Sigmoid colon (tissue), 4 donors: ENCODE results near the gene SIPA1L3.

Experiments used
- CTCF ChIP-seq, 4 experiments: fragments of 450-650 bp in 3 of 4; fragments of 200-600 bp in 1 of 4; IDR thresholded peaks; one replicate each; pipeline ENCODE4 v1.5.1; 2016 to 2019; ENCODE audit warnings: antibody characterized with exemption in 4 of 4, mild to moderate bottlenecking in 3 of 4, moderate library complexity in 2 of 4
- POLR2A ChIP-seq, 2 donors: fragments of 450-650 bp; IDR thresholded peaks; one replicate each; pipeline ENCODE4 v1.6.1; 2016; ENCODE audit warnings: antibody characterized with exemption in 2 of 2, mild to moderate bottlenecking in 2 of 2, moderate library complexity in 2 of 2
- POLR2AphosphoS5 ChIP-seq, 4 donors: sonication (generic); formaldehyde crosslinking; IDR thresholded peaks; one replicate each; pipeline ENCODE4 v1.6.1; 2017; ENCODE audit warnings: antibody characterized with exemption in 4 of 4

- TF ChIP-seq POLR2AphosphoS5 (IDR thresholded peaks at IDR 0.05) (no peak), POLR2A (IDR thresholded peaks at IDR 0.05) (no peak), CTCF (IDR thresholded peaks at IDR 0.05) (no peak)
These were observed 50.2 kb downstream of the SIPA1L3 start for GRCh38 chr19:37957176-37957575.
